HepG2 (cell line): ENCODE data around the gene PVALB. TPM values are rescaled to one million over a fixed set of nuclear protein-coding genes. Genes with fewer than 3 reads are reported as not detected.

Source experiments
- ATAC-seq: fragments of 200-7000 bp; cut with Tn5 transposase; 3 replicates; pipeline ENCODE4 v1.9.1; 2020; ENCODE audit warnings: mild to moderate bottlenecking, moderate library complexity
- BruUV-seq: library from RNA; stranded (reverse); fragments of 400-500 nt; replicated peaks from 2 replicates; lab custom pipeline; 2021; lab: Mats Ljungman, UMichigan
- CTCF ChIA-PET: fragments of 300-600 bp; formaldehyde crosslinking; extraction: SDS; loops from one replicate; lab custom pipeline; 2021; ENCODE audit warnings: low total read pairs, inconsistent platforms, low intra/inter-chr PET ratio; lab: Yijun Ruan, JAX
- POLR2A ChIA-PET: fragments of 350-600 bp; sonication (Branson Sonifier 250); formaldehyde crosslinking; loops from one replicate; lab custom pipeline; 2020; ENCODE audit warnings: antibody characterized with exemption, inconsistent platforms; lab: Yijun Ruan, JAX
- DNase-seq: peaks from one replicate; pipeline ENCODE4 v3.0.0-alpha.2; 2015; ENCODE audit warnings: low spot score
- FAIRE-seq: peaks from 3 replicates; lab custom pipeline; 2011; peaks lifted over from hg19 to GRCh38; lab: Jason Lieb, UNC
- H2AFZ ChIP-seq: one replicate; pipeline ENCODE4 v1.6.1; 2011; ENCODE audit warnings: low read length, inconsistent platforms
- H3K27ac ChIP-seq: fragments of 300-600 bp; 3 replicates; pipeline ENCODE4 v1.8.0; 2011; ENCODE audit warnings: mixed run types, mild to moderate bottlenecking, mixed read lengths, low read length, inconsistent platforms; ENCODE audit not compliant: insufficient read depth; ENCODE audit errors: extremely low read length
- H3K27me3 ChIP-seq, 2 experiments: fragments of 200-600 bp in 1 of 2; 2 replicates in 1 of 2; 3 replicates in 1 of 2; pipeline versions ENCODE4 v1.6.0 to v1.8.0; 2011; ENCODE audit warnings: low read length in 2 of 2, mild to moderate bottlenecking in 2 of 2, moderate library complexity in 2 of 2, inconsistent platforms in 1 of 2; ENCODE audit not compliant: insufficient read depth in 2 of 2, control insufficient read depth in 1 of 2
- H3K36me3 ChIP-seq, 2 experiments: fragments of 200-600 bp in 1 of 2; replicated peaks in 1 of 2; 2 replicates in 1 of 2; 3 replicates in 1 of 2; pipeline versions ENCODE4 v1.5.1 to v1.8.0; 2011; ENCODE audit warnings: low read length in 2 of 2, inconsistent platforms in 1 of 2; ENCODE audit not compliant: insufficient read depth in 2 of 2, control insufficient read depth in 1 of 2
- H3K4me1 ChIP-seq: 2 replicates; pipeline ENCODE4 v1.5.1; 2012; ENCODE audit warnings: low read length, inconsistent platforms; ENCODE audit not compliant: insufficient read depth
- H3K4me2 ChIP-seq: 2 replicates; pipeline ENCODE4 v1.6.0; 2011; ENCODE audit warnings: low read depth, low read length, inconsistent platforms
- H3K4me3 ChIP-seq, 3 experiments: fragments of 200-600 bp in 1 of 3; sonication (generic), shearing (Covaris generic) in 1 of 3; replicated peaks in 1 of 3; 2 replicates each; pipeline ENCODE4 v1.5.1; 2011 to 2016; ENCODE audit warnings: low read length in 3 of 3, inconsistent platforms in 2 of 3, low read depth in 2 of 3, mild to moderate bottlenecking in 2 of 3, control low read depth in 1 of 3, mixed read lengths in 1 of 3; ENCODE audit not compliant: insufficient read depth in 1 of 3
- H3K79me2 ChIP-seq: one replicate; pipeline ENCODE4 v1.6.1; 2011; ENCODE audit warnings: low read length, inconsistent platforms; ENCODE audit not compliant: insufficient read depth
- H3K9ac ChIP-seq: 2 replicates; pipeline ENCODE4 v1.6.0; 2011; ENCODE audit warnings: mild to moderate bottlenecking, low read depth, low read length, inconsistent platforms; ENCODE audit not compliant: insufficient read depth
- H3K9me3 ChIP-seq: 2 replicates; pipeline ENCODE4 v1.5.1; 2012; ENCODE audit warnings: mild to moderate bottlenecking, low read length
- H4K20me1 ChIP-seq: 2 replicates; pipeline ENCODE4 v1.6.0; 2011; ENCODE audit warnings: inconsistent platforms, mild to moderate bottlenecking, low read length, moderate library complexity; ENCODE audit not compliant: insufficient read depth
- BORCS8-MEF2B ChIP-seq: sonication (generic); formaldehyde crosslinking; IDR thresholded peaks from 2 replicates; pipeline ENCODE4 v1.8.0; 2022; ENCODE audit warnings: mild to moderate bottlenecking, missing genetic modification reagents
- KDM6A ChIP-seq: IDR thresholded peaks from 2 replicates; pipeline ENCODE4 v1.6.1; 2016; ENCODE audit warnings: low read depth
- MIER2 ChIP-seq: IDR thresholded peaks from 2 replicates; pipeline ENCODE4 v1.6.1; 2016; ENCODE audit warnings: missing biosample characterization, missing genetic modification reagents
- MXI1 ChIP-seq: IDR thresholded peaks from 3 replicates; pipeline ENCODE4 v1.6.1; 2012; ENCODE audit warnings: low read depth, low read length, inconsistent platforms, borderline replicate concordance
- PAWR ChIP-seq: sonication (generic); formaldehyde crosslinking; IDR thresholded peaks from 2 replicates; pipeline ENCODE4 v1.4.0; 2020; ENCODE audit warnings: missing genetic modification reagents, mild to moderate bottlenecking, borderline replicate concordance
- REL ChIP-seq: sonication (generic); formaldehyde crosslinking; conservative IDR thresholded peaks from 2 replicates; pipeline ENCODE4 v1.8.0; 2022; ENCODE audit warnings: mild to moderate bottlenecking, missing genetic modification reagents, moderate library complexity
- ZBTB7B ChIP-seq: sonication (generic); formaldehyde crosslinking; IDR thresholded peaks from 2 replicates; pipeline ENCODE4 v1.4.0; 2020; ENCODE audit warnings: missing genetic modification reagents
- ZC3H13 ChIP-seq: sonication (generic); formaldehyde crosslinking; IDR thresholded peaks from 2 replicates; pipeline ENCODE4 v1.8.1; 2023; ENCODE audit warnings: mild to moderate bottlenecking, missing genetic modification reagents, moderate library complexity
- ZIK1 ChIP-seq: sonication (generic); formaldehyde crosslinking; IDR thresholded peaks from 2 replicates; pipeline ENCODE4 v1.5.0; 2020; ENCODE audit warnings: mild to moderate bottlenecking, low read depth, missing genetic modification reagents, borderline replicate concordance
- ZNF7 ChIP-seq: IDR thresholded peaks from 2 replicates; pipeline ENCODE4 v1.6.1; 2016; ENCODE audit warnings: missing biosample characterization, missing genetic modification reagents
- ZNF883 ChIP-seq: sonication (generic); formaldehyde crosslinking; IDR thresholded peaks from 2 replicates; pipeline ENCODE4 v1.5.1; 2020; ENCODE audit warnings: mild to moderate bottlenecking, missing genetic modification reagents; ENCODE audit errors: not compliant biosample characterization
- WGBS: methylation state at CpG from one replicate; pipeline ENCODE4 v1.1.6; 2017; ENCODE audit warnings: low lambda C conversion rate; 5-methylcytosine and 5-hydroxymethylcytosine counted together
- in situ Hi-C: cut with HindIII; loops from 2 replicates; pipeline ENCODE4 v1.10.0; 2017; ENCODE audit warnings: low pct_unique_long_range_greater_than_20kb; ENCODE audit not compliant: extremely low pct_ligation_motif_present
- intact Hi-C: fragments of 100-400 bp; cut with micrococcal nuclease; formaldehyde crosslinking; loops from one replicate; pipeline ENCODE4 v1.10.0; 2022; ENCODE audit not compliant: unreplicated experiment
- polyA plus RNA-seq, 8 experiments: library from polyadenylated mRNA; depleted of rRNA in 3 of 8; stranded (reverse) in 7 of 8; unstranded in 1 of 8; fragments of >200 nt; fragmentation: Illumina TruSeq in 4 of 8; extraction: Trizol in 4 of 8; gene quantifications; 2 replicates each; pipeline versions ENCODE4 v1.2.1 to v1.2.3, GENCODE V29; 2011 to 2016; ENCODE audit warnings: low read depth in 4 of 8, missing spikeins in 1 of 8, mixed read lengths in 1 of 8; ENCODE audit not compliant: insufficient read depth in 1 of 8
- total RNA-seq, 5 experiments: library from RNA; depleted of rRNA; stranded (reverse); fragments of >200 nt; fragmentation: Illumina TruSeq; extraction: Trizol; gene quantifications; 2 replicates each; pipeline ENCODE4 v1.2.3, GENCODE V29; 2016; ENCODE audit warnings: low read depth in 1 of 5
- TF ChIP-seq, protein P1 (sequence below): sonication (generic); IDR thresholded peaks from 2 replicates; pipeline ENCODE4 v1.6.1; 2016; ENCODE audit warnings: low read depth, borderline replicate concordance
- TF ChIP-seq, protein P2 (sequence below): sonication (generic); formaldehyde crosslinking; IDR thresholded peaks from 2 replicates; pipeline ENCODE4 v1.4.0; 2020; ENCODE audit warnings: missing genetic modification reagents

The PVALB gene
- total and polyA plus RNA-seq, 2 of the 13 experiments (the other 11 are each of a cell fraction or from before 2014, with no cell fraction given) = not detected

DNA sequence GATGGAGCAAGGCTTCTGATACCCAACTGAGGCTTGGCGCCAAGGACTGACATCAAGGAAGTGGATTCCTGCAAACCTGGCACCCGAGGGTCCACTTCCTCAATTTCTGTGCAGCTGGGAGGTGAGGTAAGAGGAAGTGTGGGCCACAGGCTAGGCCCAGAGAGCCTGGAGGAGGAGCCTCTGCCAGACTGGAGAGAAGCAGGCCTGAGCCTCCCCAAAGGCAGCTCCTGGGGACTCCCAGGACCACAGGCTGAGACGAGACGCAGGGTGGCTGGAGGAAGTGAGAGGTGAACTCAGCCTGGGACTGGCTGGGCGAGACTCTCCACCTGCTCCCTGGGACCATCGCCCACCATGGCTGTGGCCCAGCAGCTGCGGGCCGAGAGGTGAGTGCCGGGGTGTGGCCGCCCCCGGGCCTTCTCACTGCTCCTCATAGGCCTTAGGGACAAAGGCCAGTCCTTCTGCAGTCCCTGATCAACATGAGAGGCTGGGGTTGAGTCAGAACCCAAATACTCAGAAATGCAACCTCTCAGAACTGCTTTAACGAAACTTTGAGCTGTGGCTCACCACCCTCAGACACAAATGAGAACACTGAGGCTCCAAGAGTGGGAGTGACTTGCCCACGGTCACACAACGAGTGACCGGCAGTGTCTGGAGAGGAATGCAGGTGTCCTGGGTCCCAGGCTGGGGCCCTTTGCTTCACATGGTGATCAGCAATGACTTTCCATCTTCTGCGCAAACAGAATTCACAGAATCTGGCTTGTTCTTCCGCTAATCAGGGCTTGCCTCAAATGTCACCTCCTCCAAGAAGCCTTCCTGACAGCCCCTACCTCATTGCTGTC lies 44.2 kb upstream of the PVALB start, which contains the start of gene NCF4:
Gene NCF4 (plus strand): TSS at position 186 of the 839 bp plus-strand sequence. CDS start 166 bp downstream, at position 352.
- no TSS peak for BruUV-seq
- ChIA-PET POLR2A (no interaction called here), CTCF (no interaction called here)
- Histone ChIP-seq H3K4me1 (peaks cover 9% of the 10 kb centered on the region; the same call in 1 of the 2 replicates), H3K9ac (no peak within 1 kb of the TSS), H3K4me2 (no peak within 1 kb of the TSS), H3K27me3 (peaks cover 1 to 28% of the 10 kb centered on the region in 2 experiments; a peak in 3 of 5 replicates), H3K4me3 (no peak within 1 kb of the TSS), H2AFZ (no peak within 1 kb of the TSS), H3K79me2 (no peaks in the 10 kb centered on the region), H4K20me1 (no peaks in the 10 kb centered on the region), H3K9me3 (no peaks in the 10 kb centered on the region), H3K36me3 (no peaks in the 10 kb centered on the region), H3K27ac (no peak within 1 kb of the TSS)
- in situ Hi-C loops = no loop called here
- no peak for FAIRE-seq
- 49% methylated on average over 7 of the region's 17 CpGs for WGBS
- DNase-seq = no peak
- intact Hi-C loops = no loop called here
- no peak for ATAC-seq
- TF ChIP-seq ZC3H13 (no peak), ZNF7 (CRISPR knock-in tag) (no peak)
- TF ChIP-seq, protein P1, sequence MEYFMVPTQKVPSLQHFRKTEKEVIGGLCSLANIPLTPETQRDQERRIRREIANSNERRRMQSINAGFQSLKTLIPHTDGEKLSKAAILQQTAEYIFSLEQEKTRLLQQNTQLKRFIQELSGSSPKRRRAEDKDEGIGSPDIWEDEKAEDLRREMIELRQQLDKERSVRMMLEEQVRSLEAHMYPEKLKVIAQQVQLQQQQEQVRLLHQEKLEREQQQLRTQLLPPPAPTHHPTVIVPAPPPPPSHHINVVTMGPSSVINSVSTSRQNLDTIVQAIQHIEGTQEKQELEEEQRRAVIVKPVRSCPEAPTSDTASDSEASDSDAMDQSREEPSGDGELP = no peak
- TF ChIP-seq, all 625 proteins: peak for 0

DNA sequence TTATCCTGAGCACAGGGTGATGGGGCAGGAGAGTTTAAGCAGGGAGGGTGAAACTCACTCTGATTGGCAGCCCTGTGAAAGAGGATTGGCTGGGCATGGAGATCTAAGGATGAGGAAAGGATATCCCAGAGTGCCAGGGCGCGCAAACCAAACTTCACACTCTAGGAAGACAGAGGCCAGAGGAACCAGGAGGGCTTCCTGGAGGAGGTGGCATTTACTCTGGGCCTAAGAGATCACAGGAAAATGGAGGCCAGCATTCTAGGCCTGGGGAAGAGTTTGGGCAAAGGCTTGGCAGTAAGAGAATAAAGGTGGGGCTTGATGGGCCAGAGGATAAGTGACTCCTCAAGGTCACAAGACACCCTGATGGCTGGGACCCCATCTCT lies 43.6 kb upstream of the PVALB start:
- intact Hi-C loops (no loop called here), in situ Hi-C loops (no loop called here)
- Histone ChIP-seq H3K27ac (no peak overlapping the region), H2AFZ (no peak overlapping the region), H3K36me3 (no peaks in the 10 kb centered on the region), H4K20me1 (no peaks in the 10 kb centered on the region), H3K9ac (no peak overlapping the region), H3K4me1 (peaks cover 9% of the 10 kb centered on the region; the same call in 1 of the 2 replicates), H3K4me2 (no peak overlapping the region), H3K9me3 (no peaks in the 10 kb centered on the region), H3K79me2 (no peaks in the 10 kb centered on the region), H3K27me3 (peaks cover 1 to 26% of the 10 kb centered on the region in 2 experiments; a peak in 3 of 5 replicates), H3K4me3 (no peak overlapping the region)
- ATAC-seq (no peak), FAIRE-seq (no peak), DNase-seq (no peak)
- no TSS peak for BruUV-seq
- 39% methylated on average over 2 of the region's 2 CpGs for WGBS
- ChIA-PET CTCF (no interaction called here), POLR2A (no interaction called here)
- TF ChIP-seq ZNF883 (CRISPR knock-in tag) (no peak), MXI1 (no peak), ZBTB7B (CRISPR knock-in tag) (no peak), PAWR (CRISPR knock-in tag) (no peak), BORCS8-MEF2B (CRISPR knock-in tag) (no peak), KDM6A (CRISPR knock-in tag) (no peak), MIER2 (CRISPR knock-in tag) (no peak), ZIK1 (CRISPR knock-in tag) (no peak), REL (no peak)
- TF ChIP-seq, protein P2, sequence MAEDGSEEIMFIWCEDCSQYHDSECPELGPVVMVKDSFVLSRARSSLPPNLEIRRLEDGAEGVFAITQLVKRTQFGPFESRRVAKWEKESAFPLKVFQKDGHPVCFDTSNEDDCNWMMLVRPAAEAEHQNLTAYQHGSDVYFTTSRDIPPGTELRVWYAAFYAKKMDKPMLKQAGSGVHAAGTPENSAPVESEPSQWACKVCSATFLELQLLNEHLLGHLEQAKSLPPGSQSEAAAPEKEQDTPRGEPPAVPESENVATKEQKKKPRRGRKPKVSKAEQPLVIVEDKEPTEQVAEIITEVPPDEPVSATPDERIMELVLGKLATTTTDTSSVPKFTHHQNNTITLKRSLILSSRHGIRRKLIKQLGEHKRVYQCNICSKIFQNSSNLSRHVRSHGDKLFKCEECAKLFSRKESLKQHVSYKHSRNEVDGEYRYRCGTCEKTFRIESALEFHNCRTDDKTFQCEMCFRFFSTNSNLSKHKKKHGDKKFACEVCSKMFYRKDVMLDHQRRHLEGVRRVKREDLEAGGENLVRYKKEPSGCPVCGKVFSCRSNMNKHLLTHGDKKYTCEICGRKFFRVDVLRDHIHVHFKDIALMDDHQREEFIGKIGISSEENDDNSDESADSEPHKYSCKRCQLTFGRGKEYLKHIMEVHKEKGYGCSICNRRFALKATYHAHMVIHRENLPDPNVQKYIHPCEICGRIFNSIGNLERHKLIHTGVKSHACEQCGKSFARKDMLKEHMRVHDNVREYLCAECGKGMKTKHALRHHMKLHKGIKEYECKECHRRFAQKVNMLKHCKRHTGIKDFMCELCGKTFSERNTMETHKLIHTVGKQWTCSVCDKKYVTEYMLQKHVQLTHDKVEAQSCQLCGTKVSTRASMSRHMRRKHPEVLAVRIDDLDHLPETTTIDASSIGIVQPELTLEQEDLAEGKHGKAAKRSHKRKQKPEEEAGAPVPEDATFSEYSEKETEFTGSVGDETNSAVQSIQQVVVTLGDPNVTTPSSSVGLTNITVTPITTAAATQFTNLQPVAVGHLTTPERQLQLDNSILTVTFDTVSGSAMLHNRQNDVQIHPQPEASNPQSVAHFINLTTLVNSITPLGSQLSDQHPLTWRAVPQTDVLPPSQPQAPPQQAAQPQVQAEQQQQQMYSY (CRISPR knock-in tag) = no peak
